ENCODE results near the gene FNDC8.

DNA sequence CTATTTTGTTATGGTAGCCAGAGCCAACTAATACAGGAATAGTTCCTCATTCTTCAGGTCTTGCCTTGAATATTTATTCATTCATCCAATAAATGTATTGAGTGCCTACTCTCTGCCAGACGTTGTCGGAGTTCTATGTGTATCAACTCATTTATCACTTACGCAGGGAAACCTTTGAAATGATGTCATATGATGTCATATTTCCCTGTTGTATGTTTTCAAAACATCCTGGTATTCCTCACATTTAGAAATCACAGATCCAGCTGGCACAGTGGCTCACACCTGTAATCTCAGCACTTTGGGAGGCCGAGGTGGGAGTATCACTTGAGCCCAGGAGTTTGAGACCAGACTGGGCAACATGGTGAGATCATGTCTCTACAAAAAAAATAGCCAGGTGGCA lies 23.4 kb downstream of the FNDC8 start:
- TF ChIP-seq CTCF (conservative IDR thresholded peaks at IDR 0.05), result no peak
- no peak for TF ChIP-seq EZH2 (IDR thresholded peaks at IDR 0.05; ENCODE audit: low read depth)
